ENCODE measurements around the gene AOC1.

DNA sequence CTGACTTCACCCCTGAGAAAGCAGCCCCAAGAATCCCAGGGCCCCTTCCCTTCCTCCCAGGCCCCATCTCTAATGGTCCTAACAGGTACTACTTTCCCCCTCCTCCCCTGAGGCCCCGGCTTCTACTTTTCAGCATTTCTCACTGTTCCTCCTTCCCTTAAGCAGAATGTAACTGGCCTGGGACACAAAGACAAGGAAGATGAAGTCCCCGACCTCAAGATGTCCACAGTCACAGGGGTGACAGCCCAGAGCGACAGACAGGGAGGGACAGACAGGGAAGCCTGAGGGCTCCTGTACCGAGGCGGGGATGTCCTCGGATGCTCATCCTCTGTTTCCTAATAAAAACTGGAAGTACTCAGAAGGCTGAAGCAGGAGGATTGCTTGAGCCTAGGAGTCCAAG, 11.6 kb downstream of the AOC1 start:
- TF ChIP-seq, protein P1, sequence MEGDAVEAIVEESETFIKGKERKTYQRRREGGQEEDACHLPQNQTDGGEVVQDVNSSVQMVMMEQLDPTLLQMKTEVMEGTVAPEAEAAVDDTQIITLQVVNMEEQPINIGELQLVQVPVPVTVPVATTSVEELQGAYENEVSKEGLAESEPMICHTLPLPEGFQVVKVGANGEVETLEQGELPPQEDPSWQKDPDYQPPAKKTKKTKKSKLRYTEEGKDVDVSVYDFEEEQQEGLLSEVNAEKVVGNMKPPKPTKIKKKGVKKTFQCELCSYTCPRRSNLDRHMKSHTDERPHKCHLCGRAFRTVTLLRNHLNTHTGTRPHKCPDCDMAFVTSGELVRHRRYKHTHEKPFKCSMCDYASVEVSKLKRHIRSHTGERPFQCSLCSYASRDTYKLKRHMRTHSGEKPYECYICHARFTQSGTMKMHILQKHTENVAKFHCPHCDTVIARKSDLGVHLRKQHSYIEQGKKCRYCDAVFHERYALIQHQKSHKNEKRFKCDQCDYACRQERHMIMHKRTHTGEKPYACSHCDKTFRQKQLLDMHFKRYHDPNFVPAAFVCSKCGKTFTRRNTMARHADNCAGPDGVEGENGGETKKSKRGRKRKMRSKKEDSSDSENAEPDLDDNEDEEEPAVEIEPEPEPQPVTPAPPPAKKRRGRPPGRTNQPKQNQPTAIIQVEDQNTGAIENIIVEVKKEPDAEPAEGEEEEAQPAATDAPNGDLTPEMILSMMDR (IDR thresholded peaks at IDR 0.05) = no peak
- TF ChIP-seq POLR2A (IDR thresholded peaks at IDR 0.05) = no peak
- no peak for TF ChIP-seq EP300 (IDR thresholded peaks at IDR 0.05)
